HCT116 (cell line): Measurements from ENCODE around the gene SRRM2. TPM values are rescaled to one million over a fixed set of nuclear protein-coding genes. Genes with fewer than 3 reads are reported as not detected.

Experiments
- ATAC-seq: fragments of 200-7000 bp; cut with Tn5 transposase; 2 replicates; pipeline ENCODE4 v1.9.1; 2020; ENCODE audit warnings: mild to moderate bottlenecking, moderate library complexity
- BruUV-seq: library from RNA; stranded (reverse); fragments of 400-500 nt; replicated peaks from 2 replicates; lab custom pipeline; 2021; lab: Mats Ljungman, UMichigan
- CTCF ChIA-PET: fragments of 300-600 bp; sonication (Branson Sonifier 250); formaldehyde crosslinking; loops from one replicate; lab custom pipeline; 2021; ENCODE audit warnings: antibody characterized with exemption; lab: Charles Lee
- POLR2A ChIA-PET: fragments of 300-600, 350-600 bp; sonication (Branson Sonifier 250); formaldehyde crosslinking; loops from one replicate; lab custom pipeline; 2021; ENCODE audit warnings: antibody characterized with exemption; lab: Charles Lee
- RAD21 ChIA-PET, 2 experiments: fragments of 300-600 bp; sonication (Branson Sonifier 250); formaldehyde crosslinking; loops; one replicate each; lab custom pipeline; 2023; ENCODE audit warnings: low total read pairs in 2 of 2; ENCODE audit not compliant: uncharacterized antibody in 2 of 2, unreplicated experiment in 2 of 2, low non-redundant PET in 1 of 2; lab: Charles Lee
- DNase-seq: peaks from one replicate; pipeline ENCODE4 v3.0.0-alpha.2; 2010; ENCODE audit warnings: low read depth, low spot score
- H2AFZ ChIP-seq: fragments of 200-600 bp; shearing (Covaris generic), sonication (generic); 2 replicates; pipeline ENCODE4 v1.6.1; 2017; ENCODE audit warnings: low read depth, mixed run types, mixed read lengths, antibody characterized with exemption, low read length; ENCODE audit not compliant: poor library complexity, severe bottlenecking
- H3K27ac ChIP-seq: 2 replicates; pipeline ENCODE4 v1.5.1; 2012; ENCODE audit warnings: low read depth, low read length
- H3K27me3 ChIP-seq: fragments of 200-600 bp; sonication (generic); 2 replicates; pipeline ENCODE4 v1.6.1; 2016; ENCODE audit warnings: mixed run types, low read length, mixed read lengths; ENCODE audit not compliant: insufficient read depth
- H3K36me3 ChIP-seq, 2 experiments: fragments of 200-500 bp in 1 of 2; fragments of 200-600 bp in 1 of 2; sonication (Bioruptor generic) in 1 of 2; sonication (generic) in 1 of 2; 2 replicates each; pipeline versions ENCODE4 v1.5.1 to v1.6.1; 2014 to 2016; ENCODE audit warnings: low read length in 2 of 2, inconsistent platforms in 1 of 2, mixed read lengths in 1 of 2, mixed run types in 1 of 2; ENCODE audit not compliant: insufficient read depth in 2 of 2, control insufficient read depth in 1 of 2
- H3K4me1 ChIP-seq, 2 experiments: fragments of 200-600 bp in 1 of 2; sonication (generic) in 1 of 2; 2 replicates each; pipeline versions ENCODE4 v1.5.1 to v1.6.1; 2012 to 2017; ENCODE audit warnings: low read length in 2 of 2, inconsistent platforms in 1 of 2, mild to moderate bottlenecking in 1 of 2, mixed read lengths in 1 of 2, mixed run types in 1 of 2, moderate library complexity in 1 of 2; ENCODE audit not compliant: insufficient read depth in 2 of 2, control insufficient read depth in 1 of 2
- H3K4me2 ChIP-seq: fragments of 200-600 bp; sonication (generic); 2 replicates; pipeline ENCODE4 v1.6.1; 2017; ENCODE audit warnings: mixed run types, low read length, mixed read lengths
- H3K4me3 ChIP-seq, 2 experiments: fragments of 200-600 bp in 1 of 2; sonication (generic) in 1 of 2; replicated peaks in 1 of 2; 2 replicates each; pipeline ENCODE4 v1.5.1; 2011 to 2016; ENCODE audit warnings: low read length in 2 of 2, control low read depth in 1 of 2, low read depth in 1 of 2, mild to moderate bottlenecking in 1 of 2, mixed read lengths in 1 of 2, mixed run types in 1 of 2
- H3K79me2 ChIP-seq: fragments of 200-600 bp; sonication (generic); 2 replicates; pipeline ENCODE4 v1.6.1; 2017; ENCODE audit warnings: mild to moderate bottlenecking, mixed run types, low read length, moderate library complexity, mixed read lengths; ENCODE audit not compliant: insufficient read depth
- H3K9ac ChIP-seq: fragments of 200-600 bp; sonication (generic); 2 replicates; pipeline ENCODE4 v1.6.1; 2016; ENCODE audit warnings: low read length, mixed read lengths
- H3K9me2 ChIP-seq: fragments of 200-600 bp; sonication (generic), shearing (Covaris generic); 2 replicates; pipeline ENCODE4 v1.6.1; 2017; ENCODE audit warnings: mixed run types, mild to moderate bottlenecking, moderate library complexity; ENCODE audit not compliant: insufficient read depth
- H3K9me3 ChIP-seq, 2 experiments: fragments of 200-500 bp in 1 of 2; fragments of 200-600 bp in 1 of 2; sonication (Bioruptor generic) in 1 of 2; sonication (generic) in 1 of 2; 2 replicates each; pipeline ENCODE4 v1.6.1; 2014 to 2017; ENCODE audit warnings: low read length in 2 of 2, mixed read lengths in 2 of 2, inconsistent platforms in 1 of 2, low read depth in 1 of 2, mild to moderate bottlenecking in 1 of 2, mixed run types in 1 of 2, moderate library complexity in 1 of 2; ENCODE audit not compliant: control insufficient read depth in 1 of 2, insufficient read depth in 1 of 2
- H4K20me1 ChIP-seq: fragments of 200-600 bp; sonication (generic), shearing (Covaris generic); 2 replicates; pipeline ENCODE4 v1.6.1; 2017; ENCODE audit warnings: mixed run types, mild to moderate bottlenecking, moderate library complexity; ENCODE audit not compliant: insufficient read depth
- CBX3 ChIP-seq: IDR thresholded peaks from 2 replicates; pipeline ENCODE4 v1.6.1; 2012; ENCODE audit warnings: low read depth
- CEBPB ChIP-seq: IDR thresholded peaks from 2 replicates; pipeline ENCODE4 v1.6.1; 2012; ENCODE audit warnings: low read depth
- ELF1 ChIP-seq: IDR thresholded peaks from 2 replicates; pipeline ENCODE4 v1.6.1; 2012; ENCODE audit warnings: low read depth, borderline replicate concordance
- EZH2 ChIP-seq: fragments of 200-600 bp; sonication (generic); IDR thresholded peaks from 2 replicates; pipeline ENCODE4 v1.6.1; 2017; ENCODE audit warnings: antibody characterized with exemption, mixed run types
- FOSL1 ChIP-seq: IDR thresholded peaks from 2 replicates; pipeline ENCODE4 v1.6.1; 2012; ENCODE audit warnings: low read depth
- JUND ChIP-seq: IDR thresholded peaks from 2 replicates; pipeline ENCODE4 v1.6.1; 2012
- POLR2A ChIP-seq: IDR thresholded peaks from 2 replicates; pipeline ENCODE4 v1.7.0; 2011; ENCODE audit warnings: borderline replicate concordance; ENCODE audit not compliant: insufficient read depth, insufficient read length; ENCODE audit errors: extremely low read depth
- RAD21 ChIP-seq: IDR thresholded peaks from 2 replicates; pipeline ENCODE4 v1.6.1; 2012; ENCODE audit warnings: low read depth, mild to moderate bottlenecking
- SIN3A ChIP-seq: IDR thresholded peaks from 2 replicates; pipeline ENCODE4 v1.6.1; 2012; ENCODE audit warnings: low read depth
- SP1 ChIP-seq: IDR thresholded peaks from 2 replicates; pipeline ENCODE4 v1.6.1; 2012; ENCODE audit warnings: low read depth
- TCF7L2 ChIP-seq: IDR thresholded peaks from 2 replicates; pipeline ENCODE4 v1.7.0; 2011; ENCODE audit warnings: borderline replicate concordance, inconsistent platforms; ENCODE audit not compliant: insufficient read depth, insufficient read length; ENCODE audit errors: extremely low read depth
- YY1 ChIP-seq: IDR thresholded peaks from 2 replicates; pipeline ENCODE4 v1.6.1; 2011; ENCODE audit warnings: low read length, low read depth, moderate library complexity, mild to moderate bottlenecking; ENCODE audit not compliant: insufficient replicate concordance; ENCODE audit errors: extremely low read depth
- ZNF274 ChIP-seq: fragments of 200-500 bp; sonication (Bioruptor generic); IDR thresholded peaks from 2 replicates; pipeline ENCODE4 v1.6.1; 2014; ENCODE audit warnings: mild to moderate bottlenecking, low read depth, low read length, inconsistent platforms
- intact Hi-C: fragments of 100-400 bp; cut with micrococcal nuclease; formaldehyde crosslinking; loops from 2 replicates; pipeline ENCODE4 v1.10.0; 2022
- total RNA-seq: library from RNA; stranded (reverse); gene quantifications from one replicate; pipeline ENCODE4 v1.2.1, GENCODE V29; 2021; ENCODE audit not compliant: unreplicated experiment
- TF ChIP-seq, protein P1 (sequence below): IDR thresholded peaks from 2 replicates; pipeline ENCODE4 v1.6.1; 2012; ENCODE audit warnings: low read depth
- TF ChIP-seq, protein P2 (sequence below): IDR thresholded peaks from 2 replicates; pipeline ENCODE4 v1.6.1; 2012
- TF ChIP-seq, protein P3 (sequence below): IDR thresholded peaks from 2 replicates; pipeline ENCODE4 v1.6.1; 2011; ENCODE audit warnings: mild to moderate bottlenecking, low read length, moderate library complexity; ENCODE audit not compliant: insufficient replicate concordance; ENCODE audit errors: extremely low read depth

Gene SRRM2
- total RNA-seq, 1 experiment from 2014 or later, result 541 TPM

DNA sequence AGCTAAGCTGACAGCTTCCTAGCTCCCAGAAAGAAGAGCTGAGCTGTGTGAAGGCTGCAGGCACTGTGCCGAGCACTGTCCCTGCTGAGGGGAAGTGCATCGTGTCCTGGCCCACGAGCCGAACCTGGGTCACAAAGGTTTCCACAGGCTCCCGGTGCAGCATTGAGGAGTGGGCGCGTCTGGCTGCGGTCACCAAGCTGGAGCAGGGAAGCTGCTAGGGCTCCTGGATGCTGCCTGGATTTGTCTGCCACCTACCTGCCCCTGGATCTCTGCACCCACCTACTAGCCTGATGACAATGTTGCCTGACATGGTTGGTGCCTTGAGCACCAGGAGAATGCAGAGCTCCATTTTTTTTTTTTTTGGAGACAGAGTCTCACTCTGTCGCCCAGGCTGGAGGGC is 6.5 kb upstream of the SRRM2 start (continued):
- no peak for TF ChIP-seq EZH2
- no peak for TF ChIP-seq SP1
- no peak for TF ChIP-seq POLR2A
- no peak for TF ChIP-seq ELF1
- no peak for TF ChIP-seq JUND
- no peak for TF ChIP-seq RAD21
- no peak for TF ChIP-seq CEBPB
- TF ChIP-seq CBX3, result no peak
- no peak for TF ChIP-seq YY1
- no peak for TF ChIP-seq FOSL1
- TF ChIP-seq SIN3A, result no peak
- TF ChIP-seq, protein P1, sequence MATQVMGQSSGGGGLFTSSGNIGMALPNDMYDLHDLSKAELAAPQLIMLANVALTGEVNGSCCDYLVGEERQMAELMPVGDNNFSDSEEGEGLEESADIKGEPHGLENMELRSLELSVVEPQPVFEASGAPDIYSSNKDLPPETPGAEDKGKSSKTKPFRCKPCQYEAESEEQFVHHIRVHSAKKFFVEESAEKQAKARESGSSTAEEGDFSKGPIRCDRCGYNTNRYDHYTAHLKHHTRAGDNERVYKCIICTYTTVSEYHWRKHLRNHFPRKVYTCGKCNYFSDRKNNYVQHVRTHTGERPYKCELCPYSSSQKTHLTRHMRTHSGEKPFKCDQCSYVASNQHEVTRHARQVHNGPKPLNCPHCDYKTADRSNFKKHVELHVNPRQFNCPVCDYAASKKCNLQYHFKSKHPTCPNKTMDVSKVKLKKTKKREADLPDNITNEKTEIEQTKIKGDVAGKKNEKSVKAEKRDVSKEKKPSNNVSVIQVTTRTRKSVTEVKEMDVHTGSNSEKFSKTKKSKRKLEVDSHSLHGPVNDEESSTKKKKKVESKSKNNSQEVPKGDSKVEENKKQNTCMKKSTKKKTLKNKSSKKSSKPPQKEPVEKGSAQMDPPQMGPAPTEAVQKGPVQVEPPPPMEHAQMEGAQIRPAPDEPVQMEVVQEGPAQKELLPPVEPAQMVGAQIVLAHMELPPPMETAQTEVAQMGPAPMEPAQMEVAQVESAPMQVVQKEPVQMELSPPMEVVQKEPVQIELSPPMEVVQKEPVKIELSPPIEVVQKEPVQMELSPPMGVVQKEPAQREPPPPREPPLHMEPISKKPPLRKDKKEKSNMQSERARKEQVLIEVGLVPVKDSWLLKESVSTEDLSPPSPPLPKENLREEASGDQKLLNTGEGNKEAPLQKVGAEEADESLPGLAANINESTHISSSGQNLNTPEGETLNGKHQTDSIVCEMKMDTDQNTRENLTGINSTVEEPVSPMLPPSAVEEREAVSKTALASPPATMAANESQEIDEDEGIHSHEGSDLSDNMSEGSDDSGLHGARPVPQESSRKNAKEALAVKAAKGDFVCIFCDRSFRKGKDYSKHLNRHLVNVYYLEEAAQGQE, result no peak

DNA sequence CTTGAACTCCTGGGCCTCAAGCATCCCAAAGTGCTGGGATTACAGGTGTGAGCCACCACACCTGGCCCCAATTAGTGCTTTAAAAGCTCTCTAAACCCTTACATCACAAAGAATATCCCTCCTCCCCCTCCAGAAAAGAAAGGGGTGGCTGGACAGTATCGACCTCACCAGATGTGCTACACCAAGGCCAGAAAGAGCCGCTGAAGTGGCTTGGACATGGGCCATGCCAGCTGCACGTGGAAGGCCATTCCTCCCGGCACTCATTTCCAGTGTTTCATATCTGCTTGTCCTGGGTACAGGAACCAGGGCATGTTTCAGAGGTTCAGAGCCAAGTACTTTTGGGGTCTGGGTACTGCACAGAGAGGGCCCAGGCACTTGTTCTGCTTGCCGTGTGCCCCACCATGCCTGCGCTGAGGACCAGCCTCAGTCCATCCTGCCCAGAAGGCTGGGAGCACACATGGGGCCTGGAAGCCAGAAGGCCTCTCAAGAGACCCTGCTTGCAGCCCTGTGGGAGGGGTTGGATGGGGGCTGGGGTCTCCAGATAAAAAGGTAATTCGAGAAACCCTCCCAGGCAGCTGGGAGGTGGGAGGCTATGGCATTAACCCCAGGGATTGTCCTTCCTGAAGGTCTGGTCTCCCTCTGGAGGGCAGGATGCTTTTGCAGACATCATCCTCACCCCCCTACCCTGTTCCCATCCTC is 3.5 kb upstream of the SRRM2 start:
- no TSS peak for BruUV-seq
- H3K4me2 ChIP-seq, result no peak overlapping the region
- POLR2A ChIA-PET, result no interaction called here
- no peaks in the 10 kb centered on the region; a peak in 2 of 4 replicates for H3K36me3 ChIP-seq
- peaks cover 8 to 20% of the 10 kb centered on the region in 2 experiments for H3K4me1 ChIP-seq
- ATAC-seq (no peak), DNase-seq (no peak)
- RAD21 ChIA-PET, result no interaction called here
- no peaks in the 10 kb centered on the region for H3K27me3 ChIP-seq
- H2AFZ ChIP-seq, result no peak overlapping the region
- H3K9ac ChIP-seq, result no peak overlapping the region
- CTCF ChIA-PET, result no interaction called here
- H3K27ac ChIP-seq, result no peak overlapping the region
- H4K20me1 ChIP-seq, result peaks cover 3% of the 10 kb centered on the region; the same call in 1 of the 2 replicates
- H3K9me3 ChIP-seq, result no peaks in the 10 kb centered on the region
- intact Hi-C loops, result no loop called here
- H3K79me2 ChIP-seq, result peaks cover 27% of the 10 kb centered on the region
- H3K4me3 ChIP-seq, result no peak overlapping the region
- H3K9me2 ChIP-seq, result no peaks in the 10 kb centered on the region
- TF ChIP-seq, protein P2, sequence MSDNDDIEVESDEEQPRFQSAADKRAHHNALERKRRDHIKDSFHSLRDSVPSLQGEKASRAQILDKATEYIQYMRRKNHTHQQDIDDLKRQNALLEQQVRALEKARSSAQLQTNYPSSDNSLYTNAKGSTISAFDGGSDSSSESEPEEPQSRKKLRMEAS, result no peak
- TF ChIP-seq CEBPB (no peak), SIN3A (no peak), TCF7L2 (no peak), ZNF274 (no peak)
- TF ChIP-seq, protein P1, result no peak
- TF ChIP-seq, protein P3, sequence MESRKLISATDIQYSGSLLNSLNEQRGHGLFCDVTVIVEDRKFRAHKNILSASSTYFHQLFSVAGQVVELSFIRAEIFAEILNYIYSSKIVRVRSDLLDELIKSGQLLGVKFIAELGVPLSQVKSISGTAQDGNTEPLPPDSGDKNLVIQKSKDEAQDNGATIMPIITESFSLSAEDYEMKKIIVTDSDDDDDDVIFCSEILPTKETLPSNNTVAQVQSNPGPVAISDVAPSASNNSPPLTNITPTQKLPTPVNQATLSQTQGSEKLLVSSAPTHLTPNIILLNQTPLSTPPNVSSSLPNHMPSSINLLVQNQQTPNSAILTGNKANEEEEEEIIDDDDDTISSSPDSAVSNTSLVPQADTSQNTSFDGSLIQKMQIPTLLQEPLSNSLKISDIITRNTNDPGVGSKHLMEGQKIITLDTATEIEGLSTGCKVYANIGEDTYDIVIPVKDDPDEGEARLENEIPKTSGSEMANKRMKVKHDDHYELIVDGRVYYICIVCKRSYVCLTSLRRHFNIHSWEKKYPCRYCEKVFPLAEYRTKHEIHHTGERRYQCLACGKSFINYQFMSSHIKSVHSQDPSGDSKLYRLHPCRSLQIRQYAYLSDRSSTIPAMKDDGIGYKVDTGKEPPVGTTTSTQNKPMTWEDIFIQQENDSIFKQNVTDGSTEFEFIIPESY, result no peak
